ENCODE results near the gene GCNT3.

GCNT3 gene

DNA sequence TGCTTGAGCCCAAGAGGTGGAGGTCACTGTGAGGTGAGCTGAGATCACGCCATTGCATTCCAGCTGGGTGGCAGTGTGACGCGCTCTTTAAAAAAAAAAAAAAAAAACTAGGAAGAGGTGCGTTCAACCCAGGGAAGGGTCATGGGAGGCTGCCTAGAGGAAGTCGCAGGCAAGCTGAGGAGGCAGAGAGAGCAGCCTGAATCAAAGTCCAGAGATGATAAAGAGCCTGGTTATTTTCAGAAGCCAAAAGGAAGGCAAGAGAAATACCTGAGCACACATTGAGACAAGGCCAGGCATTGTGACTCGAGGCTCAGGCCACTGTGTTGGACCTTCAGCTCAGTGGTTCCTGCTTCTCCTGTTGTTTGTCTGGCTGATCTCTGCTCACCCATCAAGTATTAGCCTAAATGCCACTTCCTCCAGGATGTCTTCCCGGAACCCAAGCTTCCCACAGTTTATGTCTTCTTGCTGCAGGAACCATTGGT is 16.1 kb upstream of the GCNT3 start:
- H3K4me3 ChIP-seq (ENCODE audit: control insufficient read depth in 1 of 7, extremely low read depth in 1 of 7, insufficient read depth in 4 of 7, low read depth in 2 of 7, low read length in 6 of 7): no peak overlapping the region
- ChIA-PET CTCF (no interaction called here), POLR2A (no interaction called here)
- no peak overlapping the region for H3K27ac ChIP-seq (ENCODE audit: insufficient read depth in 1 of 2, low read depth in 1 of 2, low read length in 2 of 2, poor library complexity in 1 of 2, severe bottlenecking in 2 of 2)
- no peaks in the 10 kb centered on the region for H3K36me3 ChIP-seq (ENCODE audit: control insufficient read depth in 4 of 4, insufficient read depth in 4 of 4, low read length in 3 of 4)
- H3K9me3 ChIP-seq (ENCODE audit: control extremely low read depth in 1 of 5, control insufficient read depth in 4 of 5, insufficient read depth in 2 of 5, low read depth in 1 of 5, low read length in 4 of 5): peaks cover 0 to 6% (median 0%) of the 10 kb centered on the region in 5 experiments
- peaks cover 3 to 73% (median 33%) of the 10 kb centered on the region in 5 experiments for H3K27me3 ChIP-seq (replicated peaks in 2 of 5; ENCODE audit: control insufficient read depth in 4 of 5, insufficient read depth in 5 of 5, low read length in 4 of 5)
- peaks cover 3 to 11% (median 8%) of the 10 kb centered on the region in 4 experiments for H3K4me1 ChIP-seq (ENCODE audit: control extremely low read depth in 1 of 4, control insufficient read depth in 4 of 4, insufficient read depth in 4 of 4, low read length in 3 of 4)
- 93% methylated on average over 6 of the region's 7 CpGs for WGBS (ENCODE audit: insufficient coverage)
- no peak for DNase-seq

DNA sequence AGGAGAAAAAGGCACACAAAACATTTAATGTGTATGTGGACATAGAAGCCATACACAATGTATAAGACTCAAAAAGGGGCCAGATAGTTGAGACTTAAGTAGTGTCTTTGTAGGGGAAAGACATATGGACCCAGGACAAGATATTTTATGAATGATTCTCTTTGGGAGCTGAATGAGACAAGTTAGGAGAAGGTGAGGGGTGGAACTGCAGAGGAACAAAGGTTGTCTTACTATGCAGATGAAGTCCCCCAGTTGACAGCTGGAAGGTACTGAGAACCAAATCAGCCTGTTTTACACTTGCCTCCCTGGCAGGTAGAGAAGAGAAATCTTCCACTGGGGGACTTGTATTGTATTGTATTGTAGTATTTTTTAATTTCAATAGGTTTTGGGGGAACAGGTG is 14.9 kb upstream of the GCNT3 start:
- Histone ChIP-seq H3K27me3 (replicated peaks in 2 of 5; ENCODE audit: control insufficient read depth in 4 of 5, insufficient read depth in 5 of 5, low read length in 4 of 5) (peaks cover 3 to 77% (median 33%) of the 10 kb centered on the region in 5 experiments), H3K9me3 (ENCODE audit: control extremely low read depth in 1 of 5, control insufficient read depth in 4 of 5, insufficient read depth in 2 of 5, low read depth in 1 of 5, low read length in 4 of 5) (peaks cover 0 to 14% (median 3%) of the 10 kb centered on the region in 5 experiments), H3K36me3 (ENCODE audit: control insufficient read depth in 4 of 4, insufficient read depth in 4 of 4, low read length in 3 of 4) (no peaks in the 10 kb centered on the region), H3K27ac (ENCODE audit: insufficient read depth in 1 of 2, low read depth in 1 of 2, low read length in 2 of 2, poor library complexity in 1 of 2, severe bottlenecking in 2 of 2) (no peak overlapping the region), H3K4me3 (ENCODE audit: control insufficient read depth in 1 of 7, extremely low read depth in 1 of 7, insufficient read depth in 4 of 7, low read depth in 2 of 7, low read length in 6 of 7) (no peak overlapping the region), H3K4me1 (ENCODE audit: control extremely low read depth in 1 of 4, control insufficient read depth in 4 of 4, insufficient read depth in 4 of 4, low read length in 3 of 4) (peaks cover 0 to 2% (median under 1%) of the 10 kb centered on the region in 4 experiments)
- CTCF ChIA-PET: no interaction called here
- no peak for DNase-seq
- POLR2A ChIA-PET: no interaction called here

DNA sequence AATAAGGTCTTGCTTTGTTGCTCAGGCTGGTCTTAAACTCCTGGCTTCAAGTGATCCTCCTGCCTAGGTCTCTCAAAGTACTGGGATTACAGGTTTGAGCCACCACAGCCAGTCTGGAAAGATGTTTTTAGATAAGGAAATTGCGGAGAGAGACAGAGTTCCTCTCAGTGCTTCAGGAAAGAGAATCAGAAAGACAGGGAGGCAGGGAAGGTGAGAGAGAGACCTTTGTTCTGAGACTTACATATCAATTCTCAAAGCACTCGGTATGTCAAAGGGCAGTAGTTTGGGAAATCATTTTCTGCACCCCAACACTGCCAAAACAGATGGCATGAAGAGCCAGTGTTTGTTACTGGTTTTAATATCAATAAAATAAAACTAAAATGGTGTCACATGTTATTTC is 13.1 kb upstream of the GCNT3 start:
- H3K9me3 ChIP-seq (ENCODE audit: control extremely low read depth in 1 of 5, control insufficient read depth in 4 of 5, insufficient read depth in 2 of 5, low read depth in 1 of 5, low read length in 4 of 5): peaks cover 0 to 27% (median 7%) of the 10 kb centered on the region in 5 experiments
- no peaks in the 10 kb centered on the region for H3K36me3 ChIP-seq (ENCODE audit: control insufficient read depth in 4 of 4, insufficient read depth in 4 of 4, low read length in 3 of 4)
- 91% methylated on average over 1 of the region's 2 CpGs for WGBS (ENCODE audit: insufficient coverage)
- H3K4me1 ChIP-seq (ENCODE audit: control extremely low read depth in 1 of 4, control insufficient read depth in 4 of 4, insufficient read depth in 4 of 4, low read length in 3 of 4): no peaks in the 10 kb centered on the region
- DNase-seq: no peak
- H3K27ac ChIP-seq (ENCODE audit: insufficient read depth in 1 of 2, low read depth in 1 of 2, low read length in 2 of 2, poor library complexity in 1 of 2, severe bottlenecking in 2 of 2): no peak overlapping the region
- CTCF ChIA-PET: interaction anchor here (1.1 kb wide), 1 partner anchor 13 kb away, joined by 3 read pairs; the partner anchor contains the start of gene GCNT3
- H3K27me3 ChIP-seq (replicated peaks in 2 of 5; ENCODE audit: control insufficient read depth in 4 of 5, insufficient read depth in 5 of 5, low read length in 4 of 5): peaks cover 0 to 68% (median 28%) of the 10 kb centered on the region in 5 experiments
- H3K4me3 ChIP-seq (ENCODE audit: control insufficient read depth in 1 of 7, extremely low read depth in 1 of 7, insufficient read depth in 4 of 7, low read depth in 2 of 7, low read length in 6 of 7): no peak overlapping the region
- POLR2A ChIA-PET: no interaction called here

DNA sequence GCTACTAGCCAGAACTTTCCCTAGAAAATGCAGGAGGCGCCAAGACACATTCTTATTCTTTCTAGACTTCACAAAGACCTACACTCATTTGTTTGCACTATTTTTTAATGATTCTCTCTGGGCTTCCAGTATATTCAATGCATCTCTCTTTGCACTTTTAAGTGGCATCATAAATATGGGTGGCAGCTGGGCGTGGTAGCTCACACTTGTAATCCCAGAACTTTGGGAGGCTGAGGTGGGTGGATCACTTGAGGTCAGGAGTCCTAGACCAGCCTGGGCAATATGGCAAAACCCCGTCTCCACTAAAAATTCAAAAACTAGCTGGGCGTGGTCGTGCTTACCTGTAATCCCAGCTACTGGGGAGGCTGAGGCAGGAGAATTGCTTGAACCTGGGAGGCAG is 5.6 kb upstream of the GCNT3 start:
- Histone ChIP-seq H3K4me3 (ENCODE audit: control insufficient read depth in 1 of 7, extremely low read depth in 1 of 7, insufficient read depth in 4 of 7, low read depth in 2 of 7, low read length in 6 of 7) (no peak overlapping the region), H3K27ac (ENCODE audit: insufficient read depth in 1 of 2, low read depth in 1 of 2, low read length in 2 of 2, poor library complexity in 1 of 2, severe bottlenecking in 2 of 2) (no peak overlapping the region), H3K9me3 (ENCODE audit: control extremely low read depth in 1 of 5, control insufficient read depth in 4 of 5, insufficient read depth in 2 of 5, low read depth in 1 of 5, low read length in 4 of 5) (peaks cover 0 to 37% (median 14%) of the 10 kb centered on the region in 5 experiments), H3K36me3 (ENCODE audit: control insufficient read depth in 4 of 4, insufficient read depth in 4 of 4, low read length in 3 of 4) (no peaks in the 10 kb centered on the region), H3K27me3 (replicated peaks in 2 of 5; ENCODE audit: control insufficient read depth in 4 of 5, insufficient read depth in 5 of 5, low read length in 4 of 5) (peaks cover 0 to 40% (median 12%) of the 10 kb centered on the region in 5 experiments), H3K4me1 (ENCODE audit: control extremely low read depth in 1 of 4, control insufficient read depth in 4 of 4, insufficient read depth in 4 of 4, low read length in 3 of 4) (no peaks in the 10 kb centered on the region)
- WGBS (ENCODE audit: insufficient coverage): 100% methylated on average over 4 of the region's 5 CpGs
- CTCF ChIA-PET: interaction anchor here (1.4 kb wide), 1 partner anchor 25 kb away, joined by 3 read pairs; no protein-coding TSS in a partner anchor
- POLR2A ChIA-PET: no interaction called here
- no peak for DNase-seq

DNA sequence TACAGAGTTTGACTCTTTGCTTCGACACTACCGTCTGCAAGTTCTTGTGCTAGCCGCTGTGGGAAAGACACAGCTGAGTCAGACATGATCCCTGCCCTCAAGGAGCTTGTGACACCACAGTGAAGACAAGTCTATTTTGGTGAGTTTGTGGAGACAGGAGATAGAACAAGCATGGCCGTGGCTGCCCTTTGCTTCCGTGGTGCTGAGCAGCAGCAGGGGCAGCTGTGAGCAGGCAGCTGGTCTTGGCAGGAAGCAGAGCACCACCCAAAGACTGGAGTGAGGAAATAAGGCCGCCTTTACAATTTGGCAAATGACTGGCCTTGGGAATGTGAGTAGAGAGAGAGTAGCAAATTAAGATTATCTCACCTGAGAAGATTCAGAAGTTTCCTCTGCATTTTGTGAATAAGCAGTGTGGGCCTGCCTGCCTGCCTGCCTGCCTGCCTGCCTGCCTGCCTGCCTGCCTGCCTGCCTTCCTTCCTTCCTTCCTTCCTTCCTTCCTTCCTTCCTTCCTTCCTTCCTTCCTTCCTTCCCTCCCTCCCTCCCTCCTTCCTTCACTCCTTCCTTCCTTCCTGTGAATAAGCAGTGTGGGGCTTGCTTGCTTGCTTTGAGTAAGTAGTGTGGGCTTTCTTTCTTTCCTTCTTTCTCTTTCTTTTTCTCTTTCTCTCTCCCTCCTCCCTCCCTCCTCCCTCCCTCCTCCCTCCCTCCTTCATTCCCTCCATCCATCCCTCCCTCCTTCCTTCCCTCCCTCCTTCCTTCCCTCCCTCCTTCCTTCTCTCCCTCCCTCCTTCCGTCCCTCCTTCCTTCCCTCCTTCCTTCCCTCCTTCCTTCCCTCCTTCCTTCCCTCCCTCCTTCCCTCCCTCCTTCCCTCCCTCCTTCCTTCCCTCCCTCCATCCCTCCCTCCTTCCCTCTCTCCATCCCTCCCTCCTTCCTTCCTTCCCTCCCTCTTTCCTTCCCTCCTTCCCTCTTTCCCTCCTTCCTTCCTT is 1.6 kb upstream of the GCNT3 start:
- H3K36me3 ChIP-seq (ENCODE audit: control insufficient read depth in 4 of 4, insufficient read depth in 4 of 4, low read length in 3 of 4): no peaks in the 10 kb centered on the region
- H3K9me3 ChIP-seq (ENCODE audit: control extremely low read depth in 1 of 5, control insufficient read depth in 4 of 5, insufficient read depth in 2 of 5, low read depth in 1 of 5, low read length in 4 of 5): peaks cover 0 to 3% (median 0%) of the 10 kb centered on the region in 5 experiments
- H3K27ac ChIP-seq (ENCODE audit: insufficient read depth in 1 of 2, low read depth in 1 of 2, low read length in 2 of 2, poor library complexity in 1 of 2, severe bottlenecking in 2 of 2): no peak overlapping the region
- ChIA-PET POLR2A (no interaction called here), CTCF (no interaction called here)
- H3K4me1 ChIP-seq (ENCODE audit: control extremely low read depth in 1 of 4, control insufficient read depth in 4 of 4, insufficient read depth in 4 of 4, low read length in 3 of 4): peaks cover 0 to 3% (median 0%) of the 10 kb centered on the region in 4 experiments
- peaks cover 0 to 36% (median 12%) of the 10 kb centered on the region in 5 experiments for H3K27me3 ChIP-seq (replicated peaks in 2 of 5; ENCODE audit: control insufficient read depth in 4 of 5, insufficient read depth in 5 of 5, low read length in 4 of 5)
- DNase-seq: peak in 1 of 3 donors; percentile 11
- no peak overlapping the region for H3K4me3 ChIP-seq (ENCODE audit: control insufficient read depth in 1 of 7, extremely low read depth in 1 of 7, insufficient read depth in 4 of 7, low read depth in 2 of 7, low read length in 6 of 7)
- 86% methylated on average over 7 of the region's 7 CpGs for WGBS (ENCODE audit: insufficient coverage)

DNA sequence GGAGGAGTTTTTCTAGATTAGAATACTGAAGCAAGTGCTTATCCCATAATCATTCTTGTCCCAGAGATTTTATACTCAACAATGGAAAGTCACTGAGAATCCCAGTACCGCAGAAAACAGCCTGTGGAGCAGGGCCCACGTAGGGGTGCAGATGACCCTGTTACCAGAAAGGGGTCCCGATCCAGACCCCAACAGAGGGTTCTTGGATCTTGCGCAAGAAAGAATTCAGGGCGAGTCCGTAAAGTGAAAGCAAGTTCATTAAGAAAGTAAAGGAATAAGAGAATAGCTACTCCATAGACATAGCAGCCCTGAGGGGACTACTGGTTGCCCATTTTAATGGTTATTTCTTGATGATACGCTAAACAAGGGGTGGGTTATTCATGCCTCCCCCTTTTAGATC is 2.6 kb downstream of the GCNT3 start:
- no peaks in the 10 kb centered on the region for H3K36me3 ChIP-seq (ENCODE audit: control insufficient read depth in 4 of 4, insufficient read depth in 4 of 4, low read length in 3 of 4)
- DNase-seq: no peak
- CTCF ChIA-PET: interaction anchor here (0.6 kb wide), 1 partner anchor 1349 kb away, joined by 4 read pairs; no protein-coding TSS in a partner anchor
- H3K27ac ChIP-seq (ENCODE audit: insufficient read depth in 1 of 2, low read depth in 1 of 2, low read length in 2 of 2, poor library complexity in 1 of 2, severe bottlenecking in 2 of 2): no peak overlapping the region
- 100% methylated on average over 6 of the region's 7 CpGs for WGBS (ENCODE audit: insufficient coverage)
- peaks cover 0 to 42% (median 17%) of the 10 kb centered on the region in 5 experiments for H3K27me3 ChIP-seq (replicated peaks in 2 of 5; ENCODE audit: control insufficient read depth in 4 of 5, insufficient read depth in 5 of 5, low read length in 4 of 5)
- POLR2A ChIA-PET: no interaction called here
- no peaks in the 10 kb centered on the region for H3K9me3 ChIP-seq (ENCODE audit: control extremely low read depth in 1 of 5, control insufficient read depth in 4 of 5, insufficient read depth in 2 of 5, low read depth in 1 of 5, low read length in 4 of 5)
- H3K4me3 ChIP-seq (ENCODE audit: control insufficient read depth in 1 of 7, extremely low read depth in 1 of 7, insufficient read depth in 4 of 7, low read depth in 2 of 7, low read length in 6 of 7): no peak overlapping the region
- peaks cover 0 to 5% (median 0%) of the 10 kb centered on the region in 4 experiments for H3K4me1 ChIP-seq (ENCODE audit: control extremely low read depth in 1 of 4, control insufficient read depth in 4 of 4, insufficient read depth in 4 of 4, low read length in 3 of 4)

DNA sequence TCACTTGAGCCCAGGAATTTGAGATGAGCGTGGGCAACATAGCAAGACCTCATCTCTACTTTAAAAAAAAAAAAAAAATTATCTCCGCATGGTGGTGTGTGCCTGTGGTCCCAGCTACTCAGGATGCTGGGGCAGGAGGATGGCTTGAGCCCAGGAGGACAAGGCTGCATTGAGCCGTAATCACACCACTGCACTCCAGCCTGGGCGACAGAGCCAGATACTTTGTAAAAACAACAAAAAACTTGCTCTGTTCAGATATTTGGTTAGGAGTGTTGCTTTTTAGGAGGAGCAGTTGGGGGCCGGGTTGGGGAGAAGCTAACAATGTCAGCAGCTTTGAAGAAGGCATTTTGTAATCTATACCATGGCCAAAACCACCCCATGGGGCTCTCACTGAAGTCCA is 4.1 kb downstream of the GCNT3 start:
- WGBS (ENCODE audit: insufficient coverage): 94% methylated on average over 2 of the region's 5 CpGs

More for the DNA sequence above, 4.1 kb downstream of the GCNT3 start:
- Histone ChIP-seq H3K36me3 (ENCODE audit: control insufficient read depth in 4 of 4, insufficient read depth in 4 of 4, low read length in 3 of 4) (no peaks in the 10 kb centered on the region), H3K4me1 (ENCODE audit: control extremely low read depth in 1 of 4, control insufficient read depth in 4 of 4, insufficient read depth in 4 of 4, low read length in 3 of 4) (peaks cover 0 to 5% (median 0%) of the 10 kb centered on the region in 4 experiments), H3K9me3 (ENCODE audit: control extremely low read depth in 1 of 5, control insufficient read depth in 4 of 5, insufficient read depth in 2 of 5, low read depth in 1 of 5, low read length in 4 of 5) (no peaks in the 10 kb centered on the region), H3K27me3 (replicated peaks in 2 of 5; ENCODE audit: control insufficient read depth in 4 of 5, insufficient read depth in 5 of 5, low read length in 4 of 5) (peaks cover 0 to 45% (median 17%) of the 10 kb centered on the region in 5 experiments), H3K4me3 (ENCODE audit: control insufficient read depth in 1 of 7, extremely low read depth in 1 of 7, insufficient read depth in 4 of 7, low read depth in 2 of 7, low read length in 6 of 7) (no peak overlapping the region), H3K27ac (ENCODE audit: insufficient read depth in 1 of 2, low read depth in 1 of 2, low read length in 2 of 2, poor library complexity in 1 of 2, severe bottlenecking in 2 of 2) (no peak overlapping the region)
- POLR2A ChIA-PET: interaction anchor here (0.5 kb wide), 1 partner anchor 1361 kb away, joined by 4 read pairs; no protein-coding TSS in a partner anchor
- CTCF ChIA-PET: interaction anchor here (1.3 kb wide), 1 partner anchor 10 kb away, joined by 3 read pairs; no protein-coding TSS in a partner anchor
- DNase-seq: no peak

Measured in common myeloid progenitor, CD34-positive (primary cell).